Activated T-cell treated with anti-CD3 and anti-CD28 coated beads for 1 hour (primary cell): ENCODE data around the gene GSKIP.

ENCODE experiments used
- DNase-seq: peaks from one replicate; pipeline ENCODE4 v3.0.0-alpha.2; 2020; ENCODE audit warnings: low read depth

Gene GSKIP

DNA sequence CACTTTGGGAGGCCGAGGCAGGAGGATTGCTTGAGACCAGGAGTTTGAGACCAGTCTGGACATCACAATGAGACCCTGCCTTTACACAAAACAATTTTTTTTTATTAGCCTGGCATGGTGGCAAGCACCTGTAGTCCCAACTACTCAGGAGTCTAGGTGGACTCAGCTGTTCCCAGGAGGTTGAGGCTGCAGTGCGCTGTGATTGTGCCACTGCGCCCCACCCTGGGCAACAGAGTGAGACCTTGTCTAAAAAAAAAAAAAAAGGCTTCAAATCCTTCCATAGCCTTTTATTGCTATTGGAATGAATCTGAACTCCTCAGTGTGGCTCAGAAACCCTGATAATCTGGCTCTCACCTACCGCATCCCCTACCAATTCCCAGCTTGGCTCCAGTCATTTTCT, 54.7 kb downstream of the GSKIP start:
- no peak for DNase-seq

GRCh38 chr14:96421236-96421635, 57.9 kb downstream of the GSKIP start:
- DNase-seq = no peak

DNA sequence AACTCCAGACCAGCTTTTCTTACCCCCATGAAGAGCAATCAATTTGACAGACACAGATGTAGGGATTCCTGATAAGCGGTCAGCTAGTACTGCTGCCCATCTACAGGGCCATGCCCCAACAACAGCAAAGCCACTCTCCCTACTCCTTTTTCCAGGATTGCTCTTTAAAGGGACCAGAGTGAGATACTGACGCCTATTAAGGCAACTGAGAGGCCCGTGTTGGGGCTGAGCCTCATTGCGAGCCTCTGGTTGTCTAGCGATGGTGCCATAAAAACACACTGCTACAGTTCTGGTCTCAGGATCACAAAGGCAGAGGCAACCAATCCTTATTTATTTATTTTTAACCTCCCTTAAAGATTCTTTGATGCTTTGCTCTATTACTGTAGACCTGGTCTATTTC, 59.7 kb downstream of the GSKIP start:
- DNase-seq = no peak

GRCh38 chr14:96423446-96424108, 60.3 kb downstream of the GSKIP start:
- no peak for DNase-seq

DNA sequence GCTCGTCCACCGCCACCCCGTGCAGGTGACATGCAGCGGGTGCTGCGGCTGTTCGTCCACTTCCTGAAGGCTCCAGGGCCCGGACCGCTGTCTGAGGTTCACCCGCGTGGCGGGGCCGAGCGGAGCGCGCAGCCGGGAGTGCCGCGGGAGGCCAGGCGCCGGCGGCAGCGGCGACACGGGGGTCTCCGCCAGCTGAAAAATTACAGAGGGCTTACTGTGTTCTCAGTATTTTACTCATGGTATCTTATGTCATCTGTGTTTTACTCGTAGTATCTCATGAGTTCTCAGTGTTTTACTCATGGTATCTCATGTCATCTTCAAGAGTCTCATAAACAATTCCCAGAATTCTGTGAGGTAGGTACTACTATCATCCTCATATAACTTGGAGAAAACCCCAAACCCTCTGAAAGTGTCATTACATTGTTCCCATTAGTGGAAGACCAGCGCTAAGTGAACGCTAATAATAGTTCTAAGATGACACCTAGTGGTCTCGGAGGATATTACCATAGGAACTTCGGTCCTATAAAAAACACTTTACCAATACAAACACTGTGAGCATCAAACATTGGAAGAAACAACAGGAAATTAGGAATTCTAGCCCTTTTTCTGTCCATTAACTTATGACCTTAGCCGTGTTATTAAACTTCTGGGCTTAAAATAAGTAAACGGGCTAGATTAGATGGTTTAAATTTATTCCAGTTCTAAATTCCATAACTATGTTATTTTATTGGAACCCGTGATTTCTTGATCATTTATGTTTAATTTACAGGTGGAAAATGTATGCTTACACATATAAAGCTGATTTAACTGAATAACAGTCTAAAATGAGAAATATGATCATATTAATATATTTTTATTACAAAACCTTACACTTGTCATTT, 61.0 kb downstream of the GSKIP start:
- no peak for DNase-seq

DNA sequence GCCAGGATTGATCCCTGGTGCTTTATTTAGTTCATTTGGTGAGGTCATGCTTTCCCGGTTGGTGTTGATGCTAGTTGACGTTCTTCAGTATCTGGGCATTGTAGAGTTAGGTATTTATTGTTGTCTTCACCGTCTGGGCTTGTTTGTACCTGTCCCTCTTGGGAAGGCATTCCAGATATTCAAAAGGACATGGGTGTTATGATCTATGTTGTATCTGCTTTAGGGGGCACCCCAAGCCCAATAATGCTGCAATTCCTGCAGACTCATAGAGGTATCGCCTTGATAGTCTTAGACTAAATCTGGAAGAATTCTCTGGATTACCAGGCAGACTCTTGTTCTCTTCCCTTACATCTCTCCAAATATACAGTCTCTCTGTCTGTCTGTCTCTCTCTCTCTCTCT, 70.7 kb downstream of the GSKIP start:
- no peak for DNase-seq
